ENCODE measurements around the gene PHPT1. TPM values are rescaled to one million over a fixed set of nuclear protein-coding genes. Genes with fewer than 3 reads are reported as not detected.
A peak's percentile ranks its signal among the peaks of the same experiment; 100 is the strongest.

Gene PHPT1
- total and polyA plus RNA-seq, 2 of the 8 experiments (the other 6 are each of a cell fraction or from before 2014, with no cell fraction given): 109 to 226 TPM

DNA sequence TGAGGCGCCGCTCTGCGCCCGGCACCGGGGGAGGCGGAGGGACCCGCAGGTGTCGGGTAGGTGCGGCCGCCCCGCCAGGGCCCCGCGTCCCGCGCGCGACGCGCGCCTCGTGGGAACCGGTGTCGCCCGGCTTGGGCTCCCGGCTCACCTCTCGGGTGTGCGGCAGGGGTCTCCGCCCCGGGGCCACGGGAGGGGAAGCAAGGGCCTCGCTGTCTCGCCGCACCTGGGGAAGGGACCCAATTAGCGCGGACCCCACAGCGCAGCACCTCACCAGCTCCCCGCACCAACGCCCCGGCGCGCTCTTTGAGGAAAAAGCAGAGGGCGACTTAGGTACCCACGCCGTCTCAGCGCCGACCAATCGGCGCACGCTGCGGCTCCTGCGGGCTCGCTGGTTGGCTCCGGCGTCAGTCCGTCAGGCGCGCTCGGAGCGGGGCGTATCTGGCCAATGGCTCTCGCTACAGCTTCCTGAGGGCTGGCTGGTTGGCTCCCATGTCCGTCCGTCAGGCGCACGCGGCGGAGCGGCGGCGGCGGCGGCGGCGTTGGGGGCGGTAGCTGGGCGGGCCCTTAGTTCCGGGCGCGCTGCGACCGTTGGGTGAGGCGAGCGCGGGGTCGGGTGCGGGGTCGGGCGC lies 36.9 kb downstream of the PHPT1 start, which contains the start of gene TRAF2 (continued):
- TF ChIP-seq, protein P1, sequence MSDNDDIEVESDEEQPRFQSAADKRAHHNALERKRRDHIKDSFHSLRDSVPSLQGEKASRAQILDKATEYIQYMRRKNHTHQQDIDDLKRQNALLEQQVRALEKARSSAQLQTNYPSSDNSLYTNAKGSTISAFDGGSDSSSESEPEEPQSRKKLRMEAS (IDR thresholded peaks at IDR 0.05): peak; percentile 51; the same call in 1 of the 2 replicates
- TF ChIP-seq ZNF274 (IDR thresholded peaks at IDR 0.05; ENCODE audit: borderline replicate concordance, extremely low read depth, low read length) (no peak), POLR2A (IDR thresholded peaks at IDR 0.05; ENCODE audit: control extremely low read depth in 1 of 2, low read depth in 2 of 2, low read length in 2 of 2) (peak in 1 of 2 experiments; percentile 66; a peak in 1 of 3 replicates), SIRT6 (IDR thresholded peaks at IDR 0.05; ENCODE audit: low read length) (no peak), TEAD4 (IDR thresholded peaks at IDR 0.05; ENCODE audit: low read depth, low read length) (no peak), RNF2 (IDR thresholded peaks at IDR 0.05; ENCODE audit: borderline replicate concordance, low read depth, low read length, missing control alignments, poor library complexity, severe bottlenecking) (no peak)
